ENCODE measurements around the gene RABGGTA.
"Not testable (repeated sequence)": the region's sequence is repeated elsewhere in the genome, so short reads cannot be mapped to it uniquely, and the experiment has no call there.

RABGGTA gene

DNA sequence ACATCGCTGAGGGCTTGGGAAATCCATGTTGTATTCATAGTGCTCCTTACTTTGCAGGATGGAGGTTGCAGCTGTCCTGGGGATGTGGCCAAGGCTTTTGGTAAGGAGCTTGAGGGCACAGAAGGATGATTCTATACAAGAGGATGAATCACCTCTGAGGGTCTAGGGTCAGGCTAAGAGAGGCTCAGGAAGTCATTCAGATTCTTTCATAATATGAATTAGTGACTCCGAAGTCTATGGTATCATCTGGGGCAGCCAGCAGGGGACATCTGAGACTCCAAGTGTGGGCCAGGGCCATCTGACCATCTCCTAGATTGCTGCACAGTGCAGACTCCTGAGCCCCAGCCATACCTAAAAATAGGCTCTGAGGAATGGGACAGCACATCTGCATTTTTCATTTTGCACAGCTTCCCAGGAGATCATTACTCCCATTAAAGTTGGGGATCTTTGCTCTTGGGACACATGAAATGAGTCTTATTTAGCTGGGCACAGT lies 33.9 kb downstream of the RABGGTA start:
- peaks cover 58% of the 10 kb centered on the region for H3K36me3 Mint-ChIP-seq (ENCODE audit: low read depth)
- peaks cover 57% of the 10 kb centered on the region for H3K4me1 Mint-ChIP-seq (ENCODE audit: low read depth)
- H3K27ac Mint-ChIP-seq = peak overlapping the region; percentile 4
- H3K9me3 Mint-ChIP-seq = no peaks in the 10 kb centered on the region
- no peak overlapping the region for H3K4me3 Mint-ChIP-seq
- H3K27me3 Mint-ChIP-seq (ENCODE audit: low read depth) = no peaks in the 10 kb centered on the region

DNA sequence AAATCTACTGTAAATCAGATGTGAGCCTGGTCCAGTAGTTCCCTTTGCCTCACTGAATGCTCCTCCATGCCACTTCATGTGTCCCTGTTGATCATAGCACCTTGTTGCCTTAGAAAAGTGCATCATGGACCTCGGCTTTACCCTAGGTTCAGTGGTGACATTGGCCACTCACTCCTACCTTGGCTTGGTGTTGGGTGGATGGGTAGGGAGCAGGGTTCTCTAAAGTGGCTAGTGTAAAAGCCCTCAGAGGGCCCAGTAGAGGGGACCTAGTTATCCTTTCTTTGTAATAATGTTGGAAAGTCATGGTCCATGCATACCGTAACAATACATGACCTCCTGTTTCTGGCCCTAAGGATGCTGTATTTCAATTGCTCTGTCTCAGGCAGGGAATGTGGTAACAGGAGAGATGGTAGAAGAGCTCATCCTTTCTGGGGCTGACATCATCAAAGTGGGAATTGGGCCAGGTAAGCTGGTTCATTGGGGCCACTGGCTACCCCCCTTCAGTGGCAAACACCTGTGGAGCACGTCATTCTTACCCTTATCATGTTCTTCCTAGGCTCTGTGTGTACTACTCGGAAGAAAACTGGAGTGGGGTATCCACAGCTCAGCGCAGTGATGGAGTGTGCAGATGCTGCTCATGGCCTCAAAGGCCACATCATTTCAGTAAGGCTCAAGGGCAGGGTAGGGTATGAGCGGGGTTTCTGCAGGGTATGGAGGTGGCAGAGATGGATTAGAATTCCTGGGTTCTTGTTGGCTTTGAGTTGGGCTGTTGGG lies 34.5 kb downstream of the RABGGTA start:
- Mint-ChIP-seq H3K27ac (peak overlapping the region; percentile 4), H3K4me3 (no peak overlapping the region), H3K27me3 (ENCODE audit: low read depth) (no peaks in the 10 kb centered on the region), H3K4me1 (ENCODE audit: low read depth) (peaks cover 55% of the 10 kb centered on the region), H3K36me3 (ENCODE audit: low read depth) (peaks cover 56% of the 10 kb centered on the region), H3K9me3 (no peaks in the 10 kb centered on the region)

DNA sequence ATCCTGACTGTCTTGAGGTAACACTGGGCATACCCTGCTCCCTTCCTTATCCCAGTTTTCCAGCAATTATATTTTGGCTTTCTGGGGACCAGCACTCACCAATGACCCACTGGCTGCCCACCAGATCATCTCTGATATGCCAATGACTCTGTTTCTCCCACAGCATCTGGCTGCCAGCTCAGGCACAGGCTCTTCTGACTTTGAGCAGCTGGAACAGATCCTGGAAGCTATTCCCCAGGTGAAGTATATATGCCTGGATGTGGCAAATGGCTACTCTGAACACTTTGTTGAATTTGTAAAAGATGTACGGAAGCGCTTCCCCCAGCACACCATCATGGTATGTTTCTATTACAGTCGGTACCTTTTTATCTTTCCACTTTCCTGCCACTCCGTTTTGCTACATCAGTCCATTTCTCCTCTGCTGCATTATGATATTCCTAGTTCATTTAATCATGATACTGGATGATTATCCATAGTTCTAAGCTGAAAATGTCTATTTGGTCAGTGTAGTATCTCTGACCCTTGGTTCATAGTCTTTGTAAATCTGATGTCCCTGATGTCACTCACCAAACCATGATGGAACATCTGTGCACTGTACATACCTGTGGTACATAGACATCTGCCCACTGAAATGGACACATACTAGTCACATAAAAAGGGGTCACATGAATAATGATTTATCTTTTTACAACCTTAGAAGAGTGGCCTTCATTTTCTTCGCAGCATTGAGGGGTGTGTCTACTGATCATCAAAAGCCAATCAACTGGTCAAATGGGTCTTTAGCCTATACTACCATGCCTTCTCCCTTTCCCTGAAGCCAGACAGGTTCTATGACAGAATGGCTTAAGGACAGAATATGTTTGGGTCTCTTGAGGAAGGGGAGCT lies 35.4 kb downstream of the RABGGTA start:
- Mint-ChIP-seq H3K9me3 (no peaks in the 10 kb centered on the region), H3K4me1 (ENCODE audit: low read depth) (peaks cover 61% of the 10 kb centered on the region), H3K27ac (no peak overlapping the region), H3K4me3 (no peak overlapping the region), H3K27me3 (ENCODE audit: low read depth) (no peaks in the 10 kb centered on the region), H3K36me3 (ENCODE audit: low read depth) (peaks cover 55% of the 10 kb centered on the region)

DNA sequence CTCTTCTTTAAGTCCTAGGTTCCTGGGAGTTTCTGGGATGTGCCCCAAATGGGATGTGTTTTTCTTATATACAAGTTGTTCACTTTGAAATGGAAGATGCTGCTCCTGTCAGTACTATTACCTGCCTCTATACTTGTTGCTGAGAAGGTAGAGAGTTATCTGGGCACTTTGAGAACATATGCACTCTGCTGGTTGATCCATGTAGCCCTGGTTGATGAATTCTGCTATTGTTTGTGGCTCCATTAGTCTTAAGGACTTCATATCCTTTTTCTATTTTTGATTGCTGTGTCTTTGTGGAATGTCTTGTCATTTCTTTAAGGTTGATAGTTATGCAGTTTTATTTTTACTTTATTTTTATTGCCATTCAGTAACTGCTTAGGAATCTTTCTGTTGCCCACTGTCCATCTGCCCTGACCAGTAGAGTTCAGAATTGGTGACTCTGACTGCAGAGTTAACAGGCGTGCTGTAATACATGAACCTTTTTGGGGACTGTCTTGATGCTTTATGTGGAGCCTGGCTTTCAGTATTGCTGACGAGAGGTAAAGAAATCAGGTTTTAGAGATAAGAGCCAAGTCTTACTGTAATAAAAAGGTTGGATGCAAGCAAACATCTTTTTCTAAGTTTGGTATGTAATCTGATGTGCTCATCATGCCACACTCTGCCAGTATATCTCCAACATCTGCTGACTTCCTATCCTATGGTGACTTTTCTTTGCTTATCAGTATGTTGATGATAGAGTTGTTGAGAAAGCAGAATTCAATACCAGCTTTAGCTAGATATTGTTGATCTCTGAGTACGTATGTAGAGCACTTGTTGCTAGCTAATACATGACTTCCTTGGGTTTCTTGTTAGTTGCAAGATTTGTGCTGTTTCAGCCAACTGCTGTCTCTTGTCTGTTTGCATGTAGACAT lies 37.0 kb downstream of the RABGGTA start:
- Mint-ChIP-seq H3K27ac (peak overlapping the region; percentile 35), H3K36me3 (ENCODE audit: low read depth) (peaks cover 43% of the 10 kb centered on the region), H3K4me1 (ENCODE audit: low read depth) (peaks cover 48% of the 10 kb centered on the region)

DNA sequence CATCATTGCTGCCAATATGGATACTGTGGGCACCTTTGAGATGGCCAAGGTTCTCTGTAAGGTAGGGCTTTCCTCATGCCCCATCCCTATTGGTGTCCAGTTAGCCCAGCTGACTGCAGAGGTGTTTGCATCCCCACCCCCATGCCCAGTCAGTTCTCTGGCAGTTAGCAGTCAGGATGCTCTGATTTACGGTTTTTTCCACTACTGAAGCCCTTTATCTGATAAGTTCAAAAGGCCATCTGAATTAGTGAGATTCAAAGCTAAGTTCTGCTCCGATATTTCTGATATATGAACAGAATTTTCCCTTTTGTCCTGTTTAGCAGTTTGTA lies 37.9 kb downstream of the RABGGTA start:
- Mint-ChIP-seq H3K27ac (peak overlapping the region; percentile 44), H3K36me3 (ENCODE audit: low read depth) (peaks cover 38% of the 10 kb centered on the region)

More for the DNA sequence above, 37.0 kb downstream of the RABGGTA start:
- Mint-ChIP-seq H3K27me3 (ENCODE audit: low read depth) (no peaks in the 10 kb centered on the region), H3K9me3 (no peaks in the 10 kb centered on the region), H3K4me3 (peak overlapping the region; percentile 61)

DNA sequence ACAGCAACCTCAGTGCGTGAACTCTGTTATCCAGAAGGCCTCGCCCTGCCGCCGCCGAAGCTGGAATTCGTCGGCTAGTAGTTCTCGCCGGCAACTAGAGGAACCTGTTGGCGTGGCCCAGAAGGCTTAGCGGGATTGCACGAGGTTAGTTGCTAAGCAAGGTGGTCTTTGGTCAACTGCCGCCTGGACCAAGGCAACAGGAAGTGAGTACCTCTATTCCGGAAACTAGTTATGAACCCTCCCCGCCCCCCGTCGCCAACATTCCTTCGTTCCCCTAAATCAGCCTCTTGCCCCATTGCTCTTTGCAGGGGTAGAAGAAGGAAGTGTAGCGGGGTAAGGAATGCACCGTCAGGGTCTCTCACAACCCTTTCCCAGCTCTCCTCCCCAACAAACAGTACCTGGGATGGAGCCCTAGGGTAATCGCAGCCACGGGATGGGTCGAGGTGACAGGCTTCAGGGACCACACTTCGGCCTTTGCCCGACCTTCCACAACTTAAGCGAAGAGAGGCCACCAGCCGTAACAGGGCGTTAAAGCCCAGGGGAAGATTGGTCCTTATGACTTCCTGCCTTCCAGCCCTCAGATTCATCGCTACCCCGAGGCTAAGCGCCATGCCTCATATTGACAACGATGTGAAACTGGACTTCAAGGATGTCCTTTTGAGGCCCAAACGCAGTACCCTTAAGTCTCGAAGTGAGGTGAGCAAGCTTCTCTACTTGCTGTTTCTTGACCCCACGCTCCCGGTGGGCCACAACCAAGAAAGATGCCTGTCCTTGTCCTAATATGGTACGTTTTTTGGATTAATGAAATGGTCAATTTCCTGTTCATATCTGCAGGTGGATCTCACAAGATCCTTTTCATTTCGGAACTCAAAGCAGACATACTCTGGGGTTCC lies 38.5 kb downstream of the RABGGTA start, which contains the start of gene GMPR2:
GMPR2 (plus strand) TSS at position 285 of the 893 bp plus-strand sequence; CDS start at position 610, 325 bp downstream.
- H3K9me3 Mint-ChIP-seq = no peaks in the 10 kb centered on the region

More for the DNA sequence above, 37.9 kb downstream of the RABGGTA start:
- Mint-ChIP-seq H3K4me1 (ENCODE audit: low read depth) (peaks cover 44% of the 10 kb centered on the region), H3K9me3 (no peaks in the 10 kb centered on the region), H3K27me3 (ENCODE audit: low read depth) (no peaks in the 10 kb centered on the region), H3K4me3 (peak overlapping the region; percentile 97)

DNA sequence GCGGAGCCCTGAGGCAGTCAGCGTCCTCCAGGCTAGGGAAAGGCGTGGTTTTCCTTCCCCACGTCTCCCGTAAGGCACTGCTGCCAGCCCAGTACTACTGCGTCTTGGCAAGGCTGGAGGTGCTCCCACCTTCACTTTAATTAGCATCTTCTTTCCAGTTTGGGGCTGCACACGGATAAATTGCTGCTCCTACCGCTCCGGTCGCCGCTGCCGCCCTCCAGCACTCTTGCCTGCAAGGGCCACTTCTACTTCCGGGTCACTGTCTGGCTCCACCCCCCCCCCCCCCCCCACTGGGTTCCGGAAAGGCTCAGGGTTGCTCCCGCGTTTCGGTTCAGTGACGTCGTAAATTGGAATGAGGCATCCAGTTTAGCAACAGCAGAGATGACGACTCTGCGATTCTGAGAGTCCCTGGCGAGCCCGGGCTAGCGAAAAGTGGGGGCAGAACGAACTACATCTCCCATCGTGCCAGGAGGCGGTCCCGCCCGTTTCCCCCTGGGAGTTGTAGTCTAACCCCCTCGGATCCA lies 39.2 kb downstream of the RABGGTA start, which contains the start of gene NEDD8:
NEDD8 (minus strand) TSS at position 247 of the 524 bp plus-strand sequence; CDS start at position 147, 100 bp downstream.
- Mint-ChIP-seq H3K4me1 (ENCODE audit: low read depth) (peaks cover 39% of the 10 kb centered on the region), H3K27me3 (ENCODE audit: low read depth) (no peaks in the 10 kb centered on the region), H3K9me3 (no peaks in the 10 kb centered on the region), H3K4me3 (peak within 1 kb of the TSS; percentile 97), H3K27ac (peak within 1 kb of the TSS; percentile 91), H3K36me3 (ENCODE audit: low read depth) (peaks cover 30% of the 10 kb centered on the region)

More for the DNA sequence above, 38.5 kb downstream of the RABGGTA start, which contains the start of gene GMPR2:
- Mint-ChIP-seq H3K4me1 (ENCODE audit: low read depth) (peaks cover 41% of the 10 kb centered on the region), H3K36me3 (ENCODE audit: low read depth) (peaks cover 33% of the 10 kb centered on the region), H3K27me3 (ENCODE audit: low read depth) (no peaks in the 10 kb centered on the region), H3K27ac (peak within 1 kb of the TSS; percentile 91), H3K4me3 (peak within 1 kb of the TSS; percentile 97)

DNA sequence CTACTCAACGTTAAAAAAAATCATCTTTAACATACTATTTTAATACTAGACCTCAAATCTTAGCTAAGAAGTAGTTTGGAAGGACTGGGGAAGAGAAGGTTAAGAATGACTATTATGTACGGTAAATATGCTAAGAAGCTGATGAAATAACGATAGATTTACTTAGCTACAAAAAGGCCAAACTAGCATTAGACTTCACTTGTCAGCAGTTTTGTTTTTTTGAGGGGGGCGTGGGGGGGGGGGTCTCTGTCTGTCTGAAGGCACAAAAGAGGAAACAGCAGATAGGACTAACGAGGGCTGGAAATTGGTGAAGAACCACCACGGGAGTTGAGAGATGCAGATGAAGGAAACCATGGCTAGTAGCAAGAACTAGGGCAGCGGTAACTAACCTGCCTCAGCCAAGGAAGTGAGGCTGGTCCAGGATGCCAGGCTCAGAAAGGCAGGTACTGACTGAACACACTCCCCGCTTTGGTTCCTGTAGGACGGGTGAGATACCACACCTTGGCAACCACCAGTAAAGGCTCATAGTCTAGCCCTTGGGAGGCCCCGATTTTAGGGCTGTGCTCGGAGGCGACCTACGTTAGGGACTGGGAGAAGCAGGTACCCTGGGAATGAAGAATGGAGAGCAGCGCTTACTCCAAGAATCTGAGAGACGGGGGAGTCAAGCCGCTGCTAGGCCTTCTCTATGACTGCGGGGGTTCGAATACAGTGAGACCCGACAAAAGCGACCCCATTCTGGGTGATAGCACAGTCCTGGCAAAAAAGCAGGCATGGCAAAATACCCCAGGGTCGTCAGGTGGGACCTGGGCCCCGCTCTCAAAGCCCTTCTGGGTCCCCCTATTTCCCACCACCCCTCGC lies 39.9 kb downstream of the RABGGTA start:
- Mint-ChIP-seq H3K36me3 (ENCODE audit: low read depth) (peaks cover 25% of the 10 kb centered on the region), H3K27me3 (ENCODE audit: low read depth) (no peaks in the 10 kb centered on the region), H3K27ac (peak overlapping the region; percentile 91), H3K4me3 (peak overlapping the region; percentile 97), H3K4me1 (ENCODE audit: low read depth) (peaks cover 37% of the 10 kb centered on the region), H3K9me3 (no peaks in the 10 kb centered on the region)

DNA sequence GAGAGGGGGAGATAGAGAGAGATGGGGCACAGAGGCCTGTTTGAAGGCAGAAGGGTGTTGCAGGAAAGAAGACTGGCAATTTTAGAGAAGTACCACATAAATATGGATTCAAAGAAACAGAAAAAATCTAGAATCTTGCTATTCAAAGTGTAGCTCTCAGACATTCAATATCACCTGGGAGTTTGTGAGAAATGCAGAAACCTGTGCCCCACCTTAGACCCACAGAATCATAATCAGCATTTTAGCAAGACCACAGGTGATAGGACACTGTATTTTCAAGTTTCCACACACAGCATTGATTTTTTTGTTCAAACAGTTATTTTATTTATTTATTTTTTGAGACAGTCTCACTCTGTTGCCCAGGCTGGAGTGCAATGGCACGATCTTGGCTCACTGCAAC lies 42.5 kb downstream of the RABGGTA start:
- Mint-ChIP-seq H3K27ac (no peak overlapping the region), H3K4me1 (ENCODE audit: low read depth) (peaks cover 25% of the 10 kb centered on the region)

DNA sequence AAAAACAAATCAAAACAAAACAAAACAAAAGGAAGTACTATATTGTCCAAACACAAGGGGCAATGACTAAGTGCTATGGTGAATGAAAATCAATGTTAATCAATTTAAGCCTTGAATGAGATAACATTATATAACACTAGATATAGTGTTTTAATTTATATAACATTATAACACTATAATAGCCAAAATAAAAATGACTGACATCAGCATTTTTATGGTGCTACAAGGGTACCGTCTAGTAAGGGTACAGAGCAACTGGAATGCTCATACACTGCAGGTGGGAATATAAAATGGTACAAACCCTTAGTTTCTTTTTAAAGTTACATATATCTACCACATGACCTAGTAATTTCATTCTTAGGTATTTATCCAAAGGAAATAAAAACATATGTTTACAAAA lies 44.9 kb downstream of the RABGGTA start:
- Mint-ChIP-seq H3K27ac (no peak overlapping the region), H3K4me3 (no peak overlapping the region)

More for the DNA sequence above, 42.5 kb downstream of the RABGGTA start:
- H3K27me3 Mint-ChIP-seq (ENCODE audit: low read depth) = no peaks in the 10 kb centered on the region
- H3K4me3 Mint-ChIP-seq = no peak overlapping the region
- no peaks in the 10 kb centered on the region for H3K9me3 Mint-ChIP-seq
- H3K36me3 Mint-ChIP-seq (ENCODE audit: low read depth) = peaks cover 12% of the 10 kb centered on the region

DNA sequence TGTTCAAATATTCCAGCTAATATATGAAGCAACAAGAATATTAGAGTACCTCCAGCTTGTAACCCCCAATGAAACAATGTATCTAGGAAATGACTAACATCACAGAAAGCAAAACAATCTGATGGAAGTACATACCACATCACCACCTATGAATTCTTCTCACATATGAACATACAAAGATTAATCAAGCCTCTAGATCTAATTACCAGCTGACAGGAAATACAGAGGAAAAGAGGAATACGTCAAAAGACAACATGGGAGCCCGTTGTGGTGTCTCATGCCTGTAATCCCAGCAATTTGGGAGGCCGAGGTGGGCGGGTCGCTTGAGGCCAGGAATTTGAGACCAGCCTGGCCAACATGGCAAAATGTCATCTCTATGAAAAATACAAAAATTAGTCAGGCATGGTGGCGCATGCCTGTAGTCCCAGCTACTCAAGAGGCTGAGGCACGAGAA lies 46.8 kb downstream of the RABGGTA start:
- H3K27me3 Mint-ChIP-seq (ENCODE audit: low read depth) = no peaks in the 10 kb centered on the region
- no peaks in the 10 kb centered on the region for H3K9me3 Mint-ChIP-seq
- no peak overlapping the region for H3K27ac Mint-ChIP-seq
- no peak overlapping the region for H3K4me3 Mint-ChIP-seq
- peaks cover 10% of the 10 kb centered on the region for H3K36me3 Mint-ChIP-seq (ENCODE audit: low read depth)
- H3K4me1 Mint-ChIP-seq (ENCODE audit: low read depth) = peaks cover 13% of the 10 kb centered on the region

More for the DNA sequence above, 44.9 kb downstream of the RABGGTA start:
- H3K9me3 Mint-ChIP-seq = no peaks in the 10 kb centered on the region
- H3K27me3 Mint-ChIP-seq (ENCODE audit: low read depth) = no peaks in the 10 kb centered on the region
- H3K4me1 Mint-ChIP-seq (ENCODE audit: low read depth) = peaks cover 17% of the 10 kb centered on the region
- peaks cover 10% of the 10 kb centered on the region for H3K36me3 Mint-ChIP-seq (ENCODE audit: low read depth)

DNA sequence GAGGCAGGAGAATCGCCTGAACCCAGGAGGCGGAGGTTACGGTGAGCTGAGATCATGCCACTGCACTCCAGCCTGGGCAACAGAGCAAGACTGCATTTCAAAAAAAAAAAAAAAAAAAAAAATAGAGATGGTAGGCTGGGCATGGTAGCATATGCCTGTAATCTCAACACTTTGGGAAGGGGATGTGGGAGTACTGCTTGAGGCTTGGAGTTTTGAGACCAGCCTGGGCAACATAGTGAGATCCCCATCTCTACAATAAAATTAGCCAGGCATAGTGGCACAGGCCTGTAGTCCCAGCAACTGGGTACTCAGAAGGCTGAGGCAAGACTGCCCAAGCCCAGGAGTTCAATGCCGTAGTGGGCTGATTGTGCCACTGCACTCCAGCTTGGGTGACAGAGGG lies 48.4 kb downstream of the RABGGTA start:
- not testable (repeated sequence) for H3K27me3 Mint-ChIP-seq (ENCODE audit: low read depth); H3K27ac Mint-ChIP-seq; H3K9me3 Mint-ChIP-seq; H3K4me3 Mint-ChIP-seq
- Mint-ChIP-seq H3K36me3 (ENCODE audit: low read depth) (peaks cover 11% of the 10 kb centered on the region), H3K4me1 (ENCODE audit: low read depth) (peaks cover 11% of the 10 kb centered on the region)

Measured in T-helper 1 cell treated with Interleukin-12 subunit alpha and Interleukin-12 subunit beta and Interleukin-4 antibody, amounts not matched to agents 30 μg/mL and 1 μg/mL, for 36 hours (primary cell).